ENCODE results near the gene PKNOX2.

PKNOX2 gene, protein sequence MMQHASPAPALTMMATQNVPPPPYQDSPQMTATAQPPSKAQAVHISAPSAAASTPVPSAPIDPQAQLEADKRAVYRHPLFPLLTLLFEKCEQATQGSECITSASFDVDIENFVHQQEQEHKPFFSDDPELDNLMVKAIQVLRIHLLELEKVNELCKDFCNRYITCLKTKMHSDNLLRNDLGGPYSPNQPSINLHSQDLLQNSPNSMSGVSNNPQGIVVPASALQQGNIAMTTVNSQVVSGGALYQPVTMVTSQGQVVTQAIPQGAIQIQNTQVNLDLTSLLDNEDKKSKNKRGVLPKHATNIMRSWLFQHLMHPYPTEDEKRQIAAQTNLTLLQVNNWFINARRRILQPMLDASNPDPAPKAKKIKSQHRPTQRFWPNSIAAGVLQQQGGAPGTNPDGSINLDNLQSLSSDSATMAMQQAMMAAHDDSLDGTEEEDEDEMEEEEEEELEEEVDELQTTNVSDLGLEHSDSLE

DNA sequence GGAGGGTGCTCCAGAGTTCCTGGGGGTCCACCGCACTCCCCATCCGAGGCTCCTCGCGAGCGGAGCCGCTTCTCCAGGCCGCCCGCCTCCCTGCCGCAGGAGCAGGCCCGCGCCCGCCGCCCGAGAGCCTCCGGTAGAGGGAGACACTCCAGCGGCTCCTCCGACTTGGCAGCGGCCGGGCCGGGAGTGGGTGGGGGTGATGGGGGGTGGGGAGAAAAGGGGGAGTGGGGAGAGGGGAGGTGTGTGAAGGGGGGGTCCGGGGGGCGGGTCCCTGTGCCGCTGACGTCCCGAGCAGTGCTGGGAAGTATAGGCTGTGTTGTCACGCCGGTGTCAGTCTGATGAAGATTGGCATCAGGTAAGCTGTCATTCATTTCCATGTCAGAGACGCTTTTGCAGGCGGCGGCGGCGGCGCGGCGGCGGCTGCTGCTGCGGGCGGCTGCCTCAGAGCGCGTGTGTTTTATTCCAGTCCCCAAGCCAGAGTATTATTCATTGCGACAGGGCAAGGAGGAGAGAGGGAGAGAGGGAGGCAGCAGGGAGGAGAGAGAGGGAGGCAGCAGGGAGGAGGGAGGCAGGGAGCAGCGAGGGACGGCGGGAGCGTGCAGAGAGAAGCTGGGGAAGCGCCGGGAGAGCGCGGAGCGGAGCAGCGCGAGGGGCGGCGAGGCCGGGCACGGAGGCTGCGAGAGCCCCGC lies at the start of gene PKNOX2:
Gene PKNOX2, plus strand, starts transcription at position 330 of the 689 bp plus-strand sequence. CDS start 186,555 bp downstream, outside the sequence.
- DNase-seq = no peak

DNA sequence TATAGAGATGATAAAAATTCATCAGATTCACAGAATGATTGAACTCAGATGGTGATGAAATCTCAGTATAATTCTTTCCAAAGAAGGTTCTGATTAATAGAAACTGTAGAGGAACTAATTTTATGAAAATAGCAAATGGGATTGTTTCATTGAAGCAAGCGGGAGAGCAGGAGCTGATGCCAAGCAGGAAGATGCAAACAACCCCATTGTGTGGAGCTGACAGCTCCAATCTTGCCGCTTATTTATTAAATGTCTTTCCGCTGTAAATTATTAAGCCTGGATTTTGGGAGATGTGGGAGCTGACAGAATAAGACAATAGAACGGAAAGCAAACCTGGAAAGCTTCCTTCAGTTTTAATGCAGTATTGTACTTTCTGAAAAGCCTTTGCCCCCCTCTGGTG lies 47.1 kb upstream of the PKNOX2 start:
- DNase-seq = no peak

DNA sequence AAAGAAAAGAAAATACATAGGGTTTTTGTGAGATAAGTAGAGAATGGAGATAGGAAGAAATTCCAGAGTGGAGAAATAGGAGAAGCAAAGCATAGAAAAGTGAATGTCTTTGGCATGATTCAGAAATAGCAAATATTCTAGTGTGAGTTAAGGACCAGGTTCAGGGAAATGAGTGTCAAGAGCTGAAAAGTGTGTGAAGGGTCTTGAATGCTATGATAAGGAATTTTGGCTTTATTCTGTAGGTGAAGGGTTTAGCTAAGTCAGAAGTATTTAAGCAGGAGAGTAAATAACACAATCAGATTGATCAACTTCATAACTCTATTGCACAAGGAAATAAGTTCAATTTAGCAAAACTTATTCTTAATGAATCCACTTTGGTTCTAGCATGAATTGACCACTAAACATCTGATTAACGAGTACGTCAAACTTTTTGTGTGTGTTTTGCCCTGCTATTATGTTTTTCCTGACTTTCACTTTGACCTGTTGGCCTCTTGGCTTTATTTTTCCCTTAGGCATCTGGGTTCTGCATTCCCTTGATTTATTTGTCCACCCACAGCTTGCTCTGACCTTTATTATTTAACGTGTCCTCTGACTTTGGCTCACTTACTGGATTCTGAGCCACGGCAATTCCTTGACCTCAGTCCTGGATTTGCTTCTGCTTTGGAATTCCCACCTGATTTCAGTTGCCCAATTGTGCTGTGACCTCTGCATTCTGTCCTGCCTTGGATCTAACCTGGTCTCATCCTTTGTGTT lies 41.2 kb upstream of the PKNOX2 start:
- no peak for DNase-seq

DNA sequence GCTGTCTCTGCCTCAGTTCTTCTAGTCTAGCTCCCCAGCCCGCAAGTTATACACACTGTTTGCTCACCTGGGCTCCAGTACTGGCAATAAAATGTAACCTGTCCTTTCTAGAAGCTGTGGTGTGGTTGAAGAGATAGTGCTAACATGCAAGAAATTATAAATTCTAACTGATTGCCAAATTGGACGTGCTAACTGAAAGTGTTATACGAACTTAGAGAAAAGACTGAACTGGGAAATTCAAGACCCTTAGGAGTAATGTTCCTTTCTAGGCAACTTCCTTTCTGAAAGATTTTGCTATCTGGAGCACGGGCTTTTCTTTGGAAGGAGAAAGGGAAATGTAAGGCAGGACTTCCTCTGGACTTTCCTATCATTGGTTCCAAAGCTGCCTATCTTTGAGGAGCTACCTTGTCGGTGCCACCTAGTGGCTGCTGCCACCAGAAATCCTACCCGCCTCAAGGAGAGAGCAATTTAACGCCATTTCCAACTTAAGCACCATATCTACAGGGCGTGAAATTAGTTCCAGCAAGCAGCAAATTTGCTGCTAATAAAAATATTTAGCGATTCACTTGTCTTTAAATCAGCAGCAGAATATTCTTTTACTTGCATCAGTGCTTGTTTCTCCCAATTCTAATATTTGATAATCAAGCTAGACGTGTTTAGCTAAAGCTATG lies 40.5 kb upstream of the PKNOX2 start:
- no peak for DNase-seq

DNA sequence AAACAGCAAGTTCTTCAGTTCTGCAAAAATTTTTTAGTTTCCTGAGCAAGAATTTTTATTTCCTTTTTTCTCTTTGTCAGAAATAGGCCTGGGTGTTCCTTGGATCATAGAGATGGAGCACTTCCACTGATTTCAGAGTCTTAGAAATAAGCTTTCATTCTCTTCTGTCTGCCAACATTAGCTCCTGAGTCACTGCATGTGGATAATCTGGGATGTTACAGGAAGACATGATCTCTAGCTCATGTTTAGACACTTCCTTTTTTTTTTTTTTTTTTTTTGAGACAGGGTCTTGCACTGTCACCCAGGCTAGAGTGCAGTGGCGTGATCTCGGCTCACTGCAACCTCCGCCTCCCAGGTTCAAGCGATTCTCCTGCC lies 39.9 kb upstream of the PKNOX2 start:
- DNase-seq = no peak

DNA sequence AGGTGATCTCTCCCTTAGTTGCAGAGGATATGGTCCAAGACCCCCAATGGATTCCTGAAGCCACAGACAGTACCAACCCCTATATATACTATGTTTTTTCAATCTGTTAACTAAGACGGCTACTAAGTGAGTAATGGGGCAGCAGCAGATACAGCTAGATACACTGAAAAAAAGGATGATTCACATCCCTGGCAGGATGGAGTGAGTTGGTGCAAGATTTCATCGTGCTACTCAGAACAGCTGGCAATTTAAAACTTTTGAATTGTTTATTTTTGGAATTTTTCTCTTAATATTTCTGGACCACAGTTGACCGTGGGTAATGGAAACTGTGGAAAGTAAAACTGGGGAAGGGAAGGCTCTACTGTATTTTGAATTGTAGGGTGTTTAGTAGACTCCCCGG lies 36.1 kb upstream of the PKNOX2 start:
- no peak for DNase-seq

DNA sequence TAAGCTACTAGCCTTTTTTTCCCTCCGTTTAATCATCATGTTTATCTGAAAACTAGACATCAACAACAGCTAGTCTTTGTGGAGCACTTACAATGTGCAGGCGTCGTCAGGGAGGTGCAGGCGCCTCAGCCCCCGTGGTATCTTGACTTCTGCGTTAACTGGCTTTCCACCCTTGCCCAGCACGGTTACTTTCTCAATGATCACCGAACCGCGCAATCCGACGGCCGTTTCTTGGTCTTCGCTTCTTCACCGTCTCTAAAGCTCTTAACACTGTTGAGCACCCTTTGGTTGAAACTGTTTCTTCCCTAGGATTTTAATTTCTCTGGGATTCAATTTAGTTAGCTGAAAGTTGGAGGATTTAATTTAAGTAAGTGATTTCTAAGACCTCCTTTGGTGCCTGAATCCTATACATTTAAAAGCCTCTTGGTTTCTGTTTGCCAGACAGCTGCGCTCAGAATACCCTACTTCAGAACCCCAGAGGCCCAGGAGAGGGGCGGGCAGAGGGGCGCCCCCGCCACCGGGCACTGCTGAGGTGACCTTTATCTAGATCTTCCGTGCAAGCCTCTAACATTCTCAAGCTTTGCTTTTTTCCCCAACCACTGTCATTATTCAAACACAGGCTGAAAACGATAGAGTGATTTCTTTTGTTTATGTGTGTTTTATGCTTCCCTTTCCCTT lies 35.1 kb upstream of the PKNOX2 start:
- DNase-seq = no peak

DNA sequence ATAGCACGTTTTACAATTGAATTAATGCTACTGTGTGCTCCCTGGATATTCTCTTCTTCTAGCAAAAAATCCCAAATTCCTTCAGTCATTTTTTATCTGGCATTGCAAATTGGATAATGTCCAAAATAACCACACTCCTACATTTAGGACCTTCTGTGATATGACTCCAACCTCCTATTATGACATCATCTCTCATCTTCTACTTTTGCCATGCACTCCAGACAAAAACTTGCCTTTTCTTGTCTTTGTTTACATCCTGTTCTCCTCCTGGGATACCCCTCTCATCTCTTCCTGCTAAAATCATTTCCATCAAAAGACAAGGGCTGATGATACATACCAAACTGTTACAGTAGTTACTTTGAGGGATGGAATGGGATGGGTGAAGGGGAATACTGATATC lies 32.5 kb upstream of the PKNOX2 start:
- DNase-seq = no peak

DNA sequence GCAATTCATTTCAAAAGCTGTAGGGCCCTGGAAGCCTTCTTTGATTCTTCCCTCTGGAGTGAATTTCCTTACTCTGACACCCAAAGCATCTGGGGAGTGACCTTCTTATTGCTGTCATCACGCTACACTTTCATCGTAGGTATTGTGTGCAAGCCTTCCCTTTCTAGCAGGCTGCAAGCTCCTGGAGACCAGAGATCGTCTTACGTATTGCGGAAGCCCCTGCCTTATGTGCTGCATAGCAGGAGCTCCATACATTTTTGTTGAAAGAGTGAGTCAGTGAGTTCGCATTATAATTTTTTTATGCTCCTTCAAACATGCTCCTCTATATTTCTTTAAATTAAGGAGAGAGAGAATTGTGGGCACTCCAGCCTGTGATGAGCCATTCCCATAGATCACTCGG lies 32.0 kb upstream of the PKNOX2 start:
- DNase-seq = no peak

DNA sequence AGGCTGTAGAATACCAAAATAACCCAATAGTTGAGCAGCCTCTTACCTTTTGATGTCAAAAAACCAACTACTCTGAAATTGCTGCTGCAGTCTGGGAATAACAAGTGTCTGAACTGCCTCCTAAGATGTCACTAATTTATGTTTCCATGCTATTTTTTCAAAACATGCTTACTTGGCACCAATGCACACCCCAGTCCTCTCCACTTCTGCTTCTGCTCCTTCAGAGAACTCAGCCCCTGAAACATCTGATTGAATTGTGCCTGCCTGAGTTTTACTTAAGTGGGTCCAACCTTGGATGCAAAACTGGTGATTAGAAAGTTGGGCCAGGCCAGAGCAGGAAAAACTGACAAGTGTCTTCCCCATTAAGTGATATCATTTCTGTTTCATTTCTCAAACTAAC lies 28.6 kb upstream of the PKNOX2 start:
- no peak for DNase-seq

DNA sequence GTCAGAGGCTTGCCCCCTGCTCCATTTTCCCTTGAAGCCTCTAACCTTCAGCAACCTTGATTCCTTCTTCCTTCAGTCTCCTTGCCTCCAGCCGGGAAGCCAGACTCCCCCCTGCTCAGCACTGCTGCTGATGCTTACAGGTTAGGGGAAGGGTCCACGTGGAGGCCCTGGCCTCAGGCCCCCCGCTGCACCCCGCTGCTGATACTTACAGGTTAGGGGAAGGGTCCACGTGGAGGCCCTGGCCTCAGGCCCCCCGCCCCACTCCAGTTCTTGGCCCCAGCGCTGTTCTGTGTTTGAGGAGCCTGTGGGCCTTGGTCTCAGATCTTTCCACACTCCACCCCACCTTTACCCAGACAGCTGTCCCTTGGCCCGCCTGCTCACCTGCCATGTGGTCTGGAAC lies 25.6 kb upstream of the PKNOX2 start:
- no peak for DNase-seq

DNA sequence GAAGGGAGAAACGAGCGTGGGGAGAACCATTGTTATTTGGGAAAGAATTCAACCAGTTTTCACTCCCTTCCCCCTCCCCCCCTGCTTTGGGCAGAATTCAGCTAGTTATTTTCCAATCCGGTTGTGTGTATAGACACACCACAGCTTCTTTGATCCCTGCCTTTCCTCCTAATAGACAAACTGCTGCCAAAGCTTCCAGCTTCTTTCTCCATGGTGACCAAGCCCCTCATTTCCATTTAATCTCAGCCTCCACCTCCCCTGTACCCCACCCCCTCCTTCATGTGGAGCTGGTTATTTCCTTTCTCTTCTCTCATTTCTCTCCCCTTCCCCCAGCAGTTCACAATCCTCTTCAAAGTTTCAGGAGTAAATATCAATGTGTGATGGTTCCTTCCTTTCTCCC lies 24.8 kb upstream of the PKNOX2 start:
- no peak for DNase-seq

DNA sequence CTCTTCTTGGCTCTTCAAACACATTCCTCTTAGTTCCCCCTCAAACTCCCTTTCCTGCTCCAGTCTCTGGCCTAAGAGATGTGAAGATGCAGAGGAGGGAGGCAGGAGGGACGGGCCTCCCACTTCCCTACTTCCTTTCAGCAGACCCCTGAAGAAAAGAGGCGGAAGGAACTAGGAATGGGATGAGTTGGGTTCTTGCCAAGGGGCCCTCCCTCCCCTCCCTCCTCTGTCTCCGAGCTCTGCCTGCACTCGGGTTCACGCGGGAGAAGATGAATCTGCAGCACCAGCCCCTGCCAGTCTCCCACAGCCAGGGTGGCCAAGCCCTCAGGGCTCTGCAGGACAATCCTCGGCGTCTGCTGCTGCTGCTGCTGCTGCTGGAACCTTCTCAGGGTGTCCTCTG lies 24.3 kb upstream of the PKNOX2 start:
- no peak for DNase-seq

DNA sequence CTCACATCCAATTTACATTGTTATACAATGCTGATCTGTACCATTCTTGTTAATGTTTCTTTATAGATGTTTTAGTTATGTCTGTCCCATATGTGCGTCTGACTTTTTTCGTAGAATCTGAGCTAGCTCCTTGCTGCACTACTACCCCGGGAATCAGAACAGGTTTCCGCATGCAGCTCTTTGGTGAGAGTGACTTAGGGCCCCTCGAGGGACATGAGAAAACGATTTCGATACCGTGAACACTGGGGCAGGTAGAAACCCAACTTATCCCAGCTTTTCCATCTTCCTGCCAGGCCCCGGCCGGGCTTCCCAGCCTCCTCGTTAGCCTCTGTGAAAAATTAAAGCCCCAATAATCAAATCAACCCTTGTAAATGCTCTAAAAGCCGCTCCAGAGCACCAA lies 23.4 kb upstream of the PKNOX2 start:
- no peak for DNase-seq

DNA sequence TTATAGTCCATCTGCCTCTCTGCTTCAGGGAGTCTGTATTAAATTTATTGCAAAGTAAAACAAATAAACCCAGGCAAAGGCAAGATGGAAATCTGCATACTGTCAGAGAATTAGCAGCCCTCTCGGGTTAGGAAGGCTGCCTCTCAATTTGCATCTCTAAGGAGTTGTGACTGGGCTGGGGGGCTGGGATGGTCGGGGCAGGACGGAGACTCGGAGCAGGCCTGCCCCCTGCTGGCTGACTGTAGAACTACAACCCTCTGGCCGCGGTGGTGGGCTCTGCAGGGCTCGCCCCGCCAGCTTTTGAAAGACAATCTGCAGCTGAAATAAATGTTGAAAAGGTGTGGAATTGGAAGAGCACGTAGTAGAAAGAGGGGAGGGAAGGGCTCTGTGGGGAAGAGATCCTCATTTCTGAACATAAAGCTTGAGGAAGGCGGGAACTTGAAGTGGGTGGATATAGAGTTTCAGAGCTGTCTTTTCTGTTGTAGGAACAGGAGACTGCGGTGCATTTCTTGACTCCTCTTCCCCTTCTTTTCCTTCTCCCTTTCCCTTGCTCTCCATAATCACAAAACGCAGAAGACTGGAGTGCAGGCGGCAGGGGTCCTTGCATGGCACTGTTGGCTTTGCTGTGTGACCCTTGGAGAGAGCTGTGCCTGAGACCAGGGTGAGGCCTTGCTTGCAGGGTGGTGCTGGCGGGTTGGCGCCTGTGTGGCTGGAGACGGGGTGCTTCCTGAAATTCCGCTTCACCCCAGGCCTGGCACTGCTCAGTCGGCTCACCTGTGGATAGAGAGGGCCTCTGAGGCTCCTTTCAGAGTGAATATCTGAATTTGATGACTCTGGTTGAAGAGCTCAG lies 22.6 kb upstream of the PKNOX2 start:
- no peak for DNase-seq

DNA sequence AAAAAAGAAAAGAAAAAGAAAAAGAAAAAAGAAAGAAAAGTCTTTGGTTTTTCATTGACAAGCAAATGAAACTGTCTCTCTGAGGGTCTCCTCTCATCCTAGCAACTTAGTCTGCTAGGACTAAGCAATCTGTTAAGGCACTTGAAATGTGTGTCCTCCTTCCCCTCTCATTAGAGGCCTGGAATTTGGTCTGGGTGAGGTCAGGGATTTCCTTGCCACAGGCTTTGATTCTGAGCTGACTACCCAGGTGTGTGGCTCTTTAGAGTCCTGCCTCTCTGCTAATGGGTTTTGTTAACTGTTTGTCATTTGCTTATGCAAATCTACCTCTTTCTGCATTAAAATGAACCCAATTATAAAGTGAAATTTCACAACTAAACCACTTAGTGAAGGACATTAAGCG lies 18.3 kb upstream of the PKNOX2 start:
- DNase-seq = no peak

DNA sequence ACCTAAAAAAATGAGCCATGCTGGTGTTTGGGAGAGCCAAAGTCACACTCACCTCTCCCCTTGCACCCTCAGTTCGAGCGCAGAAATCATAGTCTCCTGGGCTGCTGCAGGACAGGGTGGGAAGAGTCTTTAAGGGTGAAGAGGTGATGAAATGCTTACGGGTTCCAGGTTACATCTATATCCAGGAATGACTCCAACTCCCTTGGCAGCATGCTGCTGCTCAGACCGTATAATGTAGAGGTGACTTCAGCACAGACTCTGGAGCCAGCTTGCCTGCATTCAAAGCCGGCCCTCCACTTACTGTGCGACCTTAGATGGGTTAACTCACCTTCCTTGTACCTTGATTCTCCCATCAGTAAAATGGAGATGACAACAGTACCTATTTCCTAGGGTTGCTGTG lies 17.3 kb upstream of the PKNOX2 start:
- no peak for DNase-seq

DNA sequence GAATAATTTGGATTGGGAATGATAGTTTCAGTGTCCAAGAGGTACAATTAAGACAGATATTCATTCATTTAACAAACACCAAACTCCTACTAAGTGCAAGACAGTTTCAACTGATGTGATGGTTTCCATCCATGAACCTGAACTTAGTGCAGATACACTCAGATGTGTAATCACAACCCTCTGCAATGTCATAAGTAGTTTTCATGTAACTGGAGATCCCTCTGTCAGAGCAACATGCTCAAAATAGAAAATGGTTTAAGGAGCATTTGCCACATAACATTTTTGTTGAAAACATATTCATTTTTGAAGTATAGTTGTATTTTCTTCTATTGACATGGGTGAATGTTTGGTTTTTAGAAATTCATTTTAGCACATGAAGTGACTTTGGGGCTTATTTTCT lies 16.5 kb upstream of the PKNOX2 start:
- no peak for DNase-seq

DNA sequence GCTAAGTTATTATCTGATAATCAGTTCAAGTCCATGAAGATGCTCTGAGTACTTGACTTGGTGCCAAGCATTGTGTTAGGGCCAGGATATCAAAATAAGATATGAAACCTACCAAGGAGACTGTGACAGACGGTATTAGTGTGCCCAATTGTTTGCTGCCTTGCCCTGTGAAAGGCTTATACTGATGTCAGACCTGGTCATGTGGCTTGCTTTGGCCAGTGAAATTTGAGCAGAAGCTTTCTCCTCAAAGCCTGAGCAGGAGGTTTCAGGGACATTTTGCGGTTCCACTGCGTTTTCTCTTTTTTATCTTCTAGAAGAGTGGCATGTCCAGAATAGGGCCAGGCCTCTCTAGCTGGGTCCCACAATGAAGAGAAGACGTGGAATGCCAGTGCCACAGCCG lies 15.8 kb upstream of the PKNOX2 start:
- DNase-seq = no peak

DNA sequence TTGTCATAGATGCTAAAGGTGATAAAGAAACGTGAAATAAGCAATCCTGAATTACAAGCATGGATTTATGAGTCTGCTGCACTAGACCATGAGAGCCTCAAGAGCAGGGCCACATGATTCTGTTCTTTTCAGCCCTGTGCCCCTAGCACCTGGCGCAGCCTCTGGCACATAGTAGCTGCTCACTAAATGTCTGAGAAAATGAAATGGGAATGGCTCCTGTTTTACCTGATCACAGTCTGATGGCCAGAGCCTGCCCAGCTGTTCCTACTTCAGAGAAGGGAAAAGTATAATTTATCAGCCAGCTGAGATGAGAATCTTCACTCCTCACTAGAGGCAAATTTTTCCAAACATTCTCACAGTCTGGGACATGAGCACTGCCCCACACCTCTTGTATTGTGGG lies 10.7 kb upstream of the PKNOX2 start:
- DNase-seq = no peak

DNA sequence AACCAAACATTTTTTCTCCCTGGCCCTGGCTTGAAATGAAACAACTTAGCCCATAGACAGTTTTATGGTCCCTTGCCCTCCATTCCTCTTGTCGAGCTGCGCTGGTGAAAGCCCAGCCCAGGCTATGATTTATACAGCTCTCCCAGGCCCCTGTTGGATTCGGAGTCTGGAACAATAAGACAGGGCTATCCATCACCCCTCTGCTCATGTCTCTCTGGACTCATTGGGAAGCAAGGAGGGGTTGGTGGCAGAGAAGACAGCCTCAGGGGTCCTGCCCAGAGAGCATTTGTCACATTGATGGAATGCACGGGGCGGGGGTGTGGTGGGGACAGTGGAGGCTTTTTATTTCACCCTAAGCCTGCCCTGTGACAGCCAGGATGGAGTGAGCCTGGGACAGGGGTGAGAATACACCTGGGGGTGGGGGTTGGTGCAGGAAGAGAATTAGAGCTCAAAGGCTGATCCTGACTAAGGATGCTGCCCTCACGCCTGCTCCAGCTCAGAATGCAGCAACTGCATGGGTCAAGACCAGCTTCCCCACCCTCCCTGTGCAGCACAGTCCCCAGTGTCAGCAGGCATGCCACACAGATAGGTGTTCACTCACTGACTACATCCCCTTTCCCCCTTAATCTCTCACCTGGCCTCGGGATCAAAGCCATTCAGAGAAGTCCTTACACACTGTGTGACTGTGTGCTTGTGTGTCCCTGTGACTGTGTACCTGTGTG lies 10.0 kb upstream of the PKNOX2 start:
- no peak for DNase-seq
